ENCODE data around the gene KANSL1. TPM values are rescaled to one million over a fixed set of nuclear protein-coding genes. Genes with fewer than 3 reads are reported as not detected.
A peak's percentile ranks its signal among the peaks of the same experiment; 100 is the strongest.

The KANSL1 gene
- polyA plus RNA-seq, 1 of the 3 experiments (the other 2 are of a cell fraction), result 10.0 TPM

- POLR2A ChIA-PET, result no interaction called here
Observed at GRCh38 chr17:46135879-46136563, 57.2 kb downstream of the KANSL1 start.

More at GRCh38 chr17:46135879-46136563, 57.2 kb downstream of the KANSL1 start:
- no peaks in the 10 kb centered on the region for H3K9me2 ChIP-seq
- H3K4me2 ChIP-seq, result no peak overlapping the region
- H3K4me3 ChIP-seq (ENCODE audit: low read depth in 2 of 2, low read length in 1 of 2), result no peak overlapping the region
- H3K9ac ChIP-seq, result no peak overlapping the region
- no peak overlapping the region for H2AFZ ChIP-seq (ENCODE audit: low read depth)
- CTCF ChIA-PET, result interaction anchor here (1.8 kb wide), 1 partner anchor 10 kb away, joined by 4 read pairs; no protein-coding TSS in a partner anchor
- no peak for DNase-seq
- H3K27me3 ChIP-seq (ENCODE audit: insufficient read depth), result no peaks in the 10 kb centered on the region
- H3K79me2 ChIP-seq (ENCODE audit: insufficient read depth), result peaks cover 100% of the 10 kb centered on the region
- no peak for TF ChIP-seq RCOR1 (IDR thresholded peaks at IDR 0.05; ENCODE audit: low read length)
- TF ChIP-seq EZH2phosphoT487 (IDR thresholded peaks at IDR 0.05; ENCODE audit: borderline replicate concordance, low read depth), result no peak
- TF ChIP-seq FOXJ3 (CRISPR knock-in tag; IDR thresholded peaks at IDR 0.05), result no peak
- TF ChIP-seq TAF1 (IDR thresholded peaks at IDR 0.05; ENCODE audit: borderline replicate concordance, low read depth, low read length), result no peak
- TF ChIP-seq JUND (IDR thresholded peaks at IDR 0.05), result no peak
- TF ChIP-seq SMC3 (IDR thresholded peaks at IDR 0.05; ENCODE audit: low read depth, low read length), result no peak
- TF ChIP-seq GABPA (IDR thresholded peaks at IDR 0.05; ENCODE audit: low read depth), result no peak
- no peak for TF ChIP-seq USF1 (IDR thresholded peaks at IDR 0.05; ENCODE audit: borderline replicate concordance, low read depth)
- no peak for TF ChIP-seq NRF1 (IDR thresholded peaks at IDR 0.05; ENCODE audit: low read depth, low read length)
- no peak for TF ChIP-seq FOXM1 (IDR thresholded peaks at IDR 0.05; ENCODE audit: low read depth)
- TF ChIP-seq POLR2AphosphoS5 (IDR thresholded peaks at IDR 0.05; ENCODE audit: low read depth, low read length), result no peak
- TF ChIP-seq ZBTB33 (IDR thresholded peaks at IDR 0.05; ENCODE audit: borderline replicate concordance, low read depth), result no peak
- no peak for TF ChIP-seq TEAD4 (IDR thresholded peaks at IDR 0.05; ENCODE audit: borderline replicate concordance, insufficient read depth)
- TF ChIP-seq RXRA (IDR thresholded peaks at IDR 0.05; ENCODE audit: borderline replicate concordance, low read depth), result no peak
- no peak for TF ChIP-seq MAX (IDR thresholded peaks at IDR 0.05; ENCODE audit: low read depth)
- H3K9me3 ChIP-seq, result no peaks in the 10 kb centered on the region
- peaks cover 9 to 15% of the 10 kb centered on the region in 2 experiments; a peak in 3 of 4 replicates for H3K4me1 ChIP-seq (ENCODE audit: control insufficient read depth in 1 of 2, insufficient read depth in 2 of 2, low read depth in 1 of 2, low read length in 1 of 2)
- WGBS (ENCODE audit: low lambda C conversion rate), result 96% methylated on average over 3 of the region's 3 CpGs
- H4K20me1 ChIP-seq (ENCODE audit: insufficient read depth), result peaks cover 100% of the 10 kb centered on the region
- peaks cover 0 to 9% of the 10 kb centered on the region in 2 experiments for H3K36me3 ChIP-seq (replicated peaks in 1 of 2; ENCODE audit: control insufficient read depth in 1 of 2, insufficient read depth in 2 of 2, low read length in 1 of 2)
- peaks cover 9% of the 10 kb centered on the region for H3F3A ChIP-seq (replicated peaks; ENCODE audit: insufficient read depth)
- peak overlapping the region in 1 of 2 experiments; percentile 40; a peak in 2 of 4 replicates for H3K27ac ChIP-seq (ENCODE audit: low read depth in 2 of 2, low read length in 1 of 2)
